Fibroblast of lung (primary cell): ENCODE measurements around the gene NDUFS7. TPM values are rescaled to one million over a fixed set of nuclear protein-coding genes. Genes with fewer than 3 reads are reported as not detected.

Source experiments
- DNase-seq, 2 donors: peaks; one replicate each; pipeline versions ENCODE4 v3.0.0 to v3.0.0-alpha.2; 2010; ENCODE audit warnings: low read depth in 2 of 2
- H2AFZ ChIP-seq: 2 replicates; pipeline ENCODE4 v1.5.1; 2012; ENCODE audit warnings: low read length, control low read depth, inconsistent platforms
- H3K27ac ChIP-seq: 2 replicates; pipeline ENCODE4 v1.5.1; 2011; ENCODE audit warnings: low read length, control low read depth; ENCODE audit not compliant: insufficient read depth
- H3K27me3 ChIP-seq: 2 replicates; pipeline ENCODE4 v1.5.1; 2011; ENCODE audit warnings: mild to moderate bottlenecking, low read length; ENCODE audit not compliant: control insufficient read depth, insufficient read depth
- H3K36me3 ChIP-seq: 2 replicates; pipeline ENCODE4 v1.5.1; 2011; ENCODE audit warnings: low read length; ENCODE audit not compliant: control insufficient read depth, insufficient read depth
- H3K4me1 ChIP-seq: 2 replicates; pipeline ENCODE4 v1.5.1; 2011; ENCODE audit warnings: low read length; ENCODE audit not compliant: control insufficient read depth, insufficient read depth; ENCODE audit errors: extremely low read depth
- H3K4me2 ChIP-seq: 2 replicates; pipeline ENCODE4 v1.5.1; 2011; ENCODE audit warnings: low read length, control low read depth; ENCODE audit not compliant: insufficient read depth; ENCODE audit errors: extremely low read depth
- H3K4me3 ChIP-seq, 4 experiments: fragments of 200-600 bp in 1 of 4; sonication (generic) in 1 of 4; replicated peaks in 1 of 4; 2 replicates each; pipeline ENCODE4 v1.5.1; 2011 to 2016; ENCODE audit warnings: low read length in 4 of 4, low read depth in 3 of 4, mild to moderate bottlenecking in 3 of 4, control low read depth in 2 of 4, inconsistent platforms in 1 of 4, mixed read lengths in 1 of 4; ENCODE audit not compliant: insufficient read depth in 1 of 4; ENCODE audit errors: control extremely low read depth in 1 of 4
- H3K79me2 ChIP-seq: 2 replicates; pipeline ENCODE4 v1.5.1; 2012; ENCODE audit warnings: mild to moderate bottlenecking, low read length, inconsistent platforms; ENCODE audit not compliant: control insufficient read depth, insufficient read depth
- H3K9ac ChIP-seq: 2 replicates; pipeline ENCODE4 v1.5.1; 2011; ENCODE audit warnings: mild to moderate bottlenecking, low read length, control low read depth; ENCODE audit not compliant: insufficient read depth
- H3K9me3 ChIP-seq: 2 replicates; pipeline ENCODE4 v1.5.1; 2012; ENCODE audit warnings: low read depth, low read length; ENCODE audit not compliant: control insufficient read depth, insufficient read depth
- H4K20me1 ChIP-seq: 2 replicates; pipeline ENCODE4 v1.5.1; 2011; ENCODE audit warnings: low read length; ENCODE audit not compliant: control insufficient read depth, insufficient read depth; ENCODE audit errors: extremely low read depth
- EZH2 ChIP-seq: IDR thresholded peaks from 2 replicates; pipeline ENCODE4 v1.5.1; 2012; ENCODE audit warnings: low read length, control low read depth, mild to moderate bottlenecking; ENCODE audit errors: missing control alignments
- polyA plus RNA-seq, 2 donors: library from polyadenylated mRNA; depleted of rRNA in 1 of 2; stranded (reverse) in 1 of 2; unstranded in 1 of 2; fragments of >200 nt; gene quantifications; 2 replicates each; pipeline ENCODE4 v1.2.1, GENCODE V29; 2011 to 2012; ENCODE audit warnings: missing spikeins in 1 of 2
- total RNA-seq: library from RNA; depleted of rRNA; stranded (reverse); fragments of >200 nt; gene quantifications from 2 replicates; pipeline ENCODE4 v1.2.1, GENCODE V29; 2014
- TF ChIP-seq, protein P1 (sequence below), 2 donors: IDR thresholded peaks in 1 of 2; conservative IDR thresholded peaks in 1 of 2; 1 replicate in 1 of 2; 2 replicates in 1 of 2; pipeline ENCODE4 v1.5.1; 2011 to 2012; ENCODE audit warnings: low read length in 2 of 2, control low read depth in 1 of 2, inconsistent platforms in 1 of 2, low read depth in 1 of 2, mild to moderate bottlenecking in 1 of 2

NDUFS7 gene
- total and polyA plus RNA-seq, 2 donors (not counting 1 experiment from before 2014, with no cell fraction given), result 29.6 to 71.2 TPM

GRCh38 chr19:1429750-1430149, 46.0 kb downstream of the NDUFS7 start:
- H3K4me1 ChIP-seq, result no peaks in the 10 kb centered on the region
- no peaks in the 10 kb centered on the region for H3K9me3 ChIP-seq
- peaks cover 9% of the 10 kb centered on the region for H3K79me2 ChIP-seq
- peaks cover 42% of the 10 kb centered on the region for H3K36me3 ChIP-seq
- H3K9ac ChIP-seq, result no peak overlapping the region
- no peak overlapping the region for H3K4me3 ChIP-seq
- no peak overlapping the region for H3K27ac ChIP-seq
- no peak for TF ChIP-seq EZH2
- TF ChIP-seq, protein P1, sequence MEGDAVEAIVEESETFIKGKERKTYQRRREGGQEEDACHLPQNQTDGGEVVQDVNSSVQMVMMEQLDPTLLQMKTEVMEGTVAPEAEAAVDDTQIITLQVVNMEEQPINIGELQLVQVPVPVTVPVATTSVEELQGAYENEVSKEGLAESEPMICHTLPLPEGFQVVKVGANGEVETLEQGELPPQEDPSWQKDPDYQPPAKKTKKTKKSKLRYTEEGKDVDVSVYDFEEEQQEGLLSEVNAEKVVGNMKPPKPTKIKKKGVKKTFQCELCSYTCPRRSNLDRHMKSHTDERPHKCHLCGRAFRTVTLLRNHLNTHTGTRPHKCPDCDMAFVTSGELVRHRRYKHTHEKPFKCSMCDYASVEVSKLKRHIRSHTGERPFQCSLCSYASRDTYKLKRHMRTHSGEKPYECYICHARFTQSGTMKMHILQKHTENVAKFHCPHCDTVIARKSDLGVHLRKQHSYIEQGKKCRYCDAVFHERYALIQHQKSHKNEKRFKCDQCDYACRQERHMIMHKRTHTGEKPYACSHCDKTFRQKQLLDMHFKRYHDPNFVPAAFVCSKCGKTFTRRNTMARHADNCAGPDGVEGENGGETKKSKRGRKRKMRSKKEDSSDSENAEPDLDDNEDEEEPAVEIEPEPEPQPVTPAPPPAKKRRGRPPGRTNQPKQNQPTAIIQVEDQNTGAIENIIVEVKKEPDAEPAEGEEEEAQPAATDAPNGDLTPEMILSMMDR (conservative IDR thresholded peaks at IDR 0.05 in 1 of 2, IDR thresholded peaks at IDR 0.05 in 1 of 2; ENCODE audit: low read depth in 1 of 2, low read length in 2 of 2), result no peak
- no peak overlapping the region for H2AFZ ChIP-seq
- DNase-seq, result no peak
- H3K4me2 ChIP-seq, result no peak overlapping the region
- H4K20me1 ChIP-seq, result no peaks in the 10 kb centered on the region
- no peaks in the 10 kb centered on the region for H3K27me3 ChIP-seq

DNA sequence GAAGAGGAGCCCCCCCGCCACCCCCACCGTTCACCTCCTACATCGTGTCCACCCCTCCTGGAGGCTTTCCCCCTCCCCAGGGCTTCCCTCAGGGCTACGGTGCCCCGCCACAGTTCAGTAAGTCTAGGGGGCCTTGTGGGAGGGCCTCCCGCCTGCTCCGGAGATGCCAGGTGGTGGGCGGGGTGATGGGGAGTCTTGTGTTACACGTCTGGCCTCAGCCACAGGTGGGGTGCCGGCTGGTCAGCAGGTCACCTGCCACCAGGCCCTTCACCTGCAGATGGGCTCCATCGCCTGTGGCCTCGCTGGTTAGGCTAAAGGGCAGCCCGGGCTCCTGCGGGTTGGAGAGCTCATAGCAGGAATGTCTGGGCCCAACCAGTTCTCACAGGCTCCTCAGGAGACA, 46.5 kb downstream of the NDUFS7 start:
- H3K9me3 ChIP-seq, result no peaks in the 10 kb centered on the region
- H2AFZ ChIP-seq, result no peak overlapping the region
- H4K20me1 ChIP-seq, result no peaks in the 10 kb centered on the region
- no peaks in the 10 kb centered on the region for H3K27me3 ChIP-seq
- H3K36me3 ChIP-seq, result peaks cover 39% of the 10 kb centered on the region
- TF ChIP-seq, protein P1 (conservative IDR thresholded peaks at IDR 0.05 in 1 of 2, IDR thresholded peaks at IDR 0.05 in 1 of 2; ENCODE audit: low read depth in 1 of 2, low read length in 2 of 2), result no peak
- no peak for TF ChIP-seq EZH2
- H3K27ac ChIP-seq, result no peak overlapping the region
- H3K4me1 ChIP-seq, result no peaks in the 10 kb centered on the region
- no peak for DNase-seq
- H3K79me2 ChIP-seq, result peaks cover 7% of the 10 kb centered on the region
- H3K9ac ChIP-seq, result no peak overlapping the region
- no peak overlapping the region for H3K4me3 ChIP-seq
- H3K4me2 ChIP-seq, result no peak overlapping the region

DNA sequence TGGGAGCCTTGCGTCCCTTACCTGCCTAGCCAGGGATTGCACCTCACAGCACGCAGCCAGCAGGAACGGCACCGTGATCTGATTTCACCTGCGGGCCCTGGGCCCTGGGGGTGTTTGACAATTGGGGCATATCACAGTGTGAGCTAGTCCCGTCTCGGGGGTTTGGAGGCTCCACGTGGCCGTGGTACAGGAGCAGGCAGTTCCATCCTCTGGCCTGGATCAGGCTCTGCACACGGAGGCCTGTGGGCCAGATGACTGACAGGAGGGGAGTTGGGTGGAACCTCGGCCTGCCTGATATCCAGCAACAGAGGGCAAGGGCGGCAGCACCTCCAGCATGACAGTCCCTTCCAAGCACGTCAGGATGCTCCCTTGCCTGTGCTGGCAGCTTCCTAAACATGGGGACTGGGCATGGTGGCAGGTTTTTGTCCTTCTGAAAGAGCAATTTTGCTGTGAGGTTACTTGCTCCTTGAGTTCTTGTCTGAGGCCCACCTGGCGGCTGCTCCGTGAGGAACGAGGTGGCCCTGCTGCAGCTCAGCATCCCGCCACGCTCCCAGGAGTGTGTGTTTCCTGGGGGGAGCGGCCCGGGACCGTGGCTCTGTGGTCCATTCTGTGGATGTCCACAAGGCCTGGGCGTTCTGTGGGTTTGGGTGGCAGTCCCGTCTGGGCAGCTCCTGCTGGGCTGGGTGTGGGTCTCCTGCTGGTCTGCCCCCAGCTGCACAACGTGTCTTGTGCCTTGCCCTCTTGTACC, 48.2 kb downstream of the NDUFS7 start:
- DNase-seq, result no peak
- H3K9ac ChIP-seq, result no peak overlapping the region
- H2AFZ ChIP-seq, result no peak overlapping the region
- H3K4me3 ChIP-seq, result no peak overlapping the region
- no peak overlapping the region for H3K27ac ChIP-seq
- no peaks in the 10 kb centered on the region for H3K4me1 ChIP-seq
- no peaks in the 10 kb centered on the region for H3K9me3 ChIP-seq
- no peaks in the 10 kb centered on the region for H3K27me3 ChIP-seq
- TF ChIP-seq, protein P1 (conservative IDR thresholded peaks at IDR 0.05 in 1 of 2, IDR thresholded peaks at IDR 0.05 in 1 of 2; ENCODE audit: low read depth in 1 of 2, low read length in 2 of 2), result no peak
- TF ChIP-seq EZH2, result no peak
- H4K20me1 ChIP-seq, result no peaks in the 10 kb centered on the region
- peaks cover 1% of the 10 kb centered on the region for H3K79me2 ChIP-seq
- H3K4me2 ChIP-seq, result no peak overlapping the region
- peaks cover 37% of the 10 kb centered on the region for H3K36me3 ChIP-seq
